HepG2 (cell line): ENCODE measurements around the gene TRAF3. TPM values are rescaled to one million over a fixed set of nuclear protein-coding genes. Genes with fewer than 3 reads are reported as not detected.

Experiments
- ARNTL ChIP-seq: sonication (generic); formaldehyde crosslinking; IDR thresholded peaks from 2 replicates; pipeline ENCODE4 v1.4.0; 2020; ENCODE audit warnings: mild to moderate bottlenecking, missing genetic modification reagents
- ELF1 ChIP-seq: sonication (generic); formaldehyde crosslinking; IDR thresholded peaks from 2 replicates; pipeline ENCODE4 v1.4.0; 2020; ENCODE audit warnings: missing genetic modification reagents
- HBP1 ChIP-seq: IDR thresholded peaks from 2 replicates; pipeline ENCODE4 v1.6.1; 2016; ENCODE audit warnings: low read depth, control low read depth
- HOXA7 ChIP-seq: sonication (generic); formaldehyde crosslinking; IDR thresholded peaks from 2 replicates; pipeline ENCODE4 v1.8.1; 2022; ENCODE audit warnings: mild to moderate bottlenecking, missing genetic modification reagents, moderate library complexity
- KLF11 ChIP-seq: IDR thresholded peaks from 2 replicates; pipeline ENCODE4 v1.6.1; 2016; ENCODE audit warnings: missing compliant biosample characterization
- KLF9 ChIP-seq: IDR thresholded peaks from 2 replicates; pipeline ENCODE4 v1.6.1; 2016; ENCODE audit warnings: low read depth
- MAX ChIP-seq: IDR thresholded peaks from 2 replicates; pipeline ENCODE4 v1.6.1; 2012; ENCODE audit warnings: inconsistent platforms
- MLX ChIP-seq: IDR thresholded peaks from 2 replicates; pipeline ENCODE4 v1.6.1; 2016
- MTF1 ChIP-seq: sonication (generic); formaldehyde crosslinking; IDR thresholded peaks from 2 replicates; pipeline ENCODE4 v1.5.0; 2020; ENCODE audit warnings: missing genetic modification reagents
- MXD3 ChIP-seq: IDR thresholded peaks from 2 replicates; pipeline ENCODE4 v1.6.1; 2016; ENCODE audit warnings: mild to moderate bottlenecking, missing biosample characterization, missing genetic modification reagents
- SNAPC4 ChIP-seq: sonication (generic); formaldehyde crosslinking; IDR thresholded peaks from 2 replicates; pipeline ENCODE4 v1.4.0; 2020; ENCODE audit warnings: mild to moderate bottlenecking, missing genetic modification reagents
- SNAPC5 ChIP-seq: sonication (generic); formaldehyde crosslinking; IDR thresholded peaks from 2 replicates; pipeline ENCODE4 v1.8.1; 2023; ENCODE audit warnings: mild to moderate bottlenecking, missing genetic modification reagents, borderline replicate concordance
- THRA ChIP-seq: sonication (generic); formaldehyde crosslinking; IDR thresholded peaks from 2 replicates; pipeline ENCODE4 v1.4.0; 2020; ENCODE audit warnings: missing genetic modification reagents, borderline replicate concordance
- ZNF101 ChIP-seq: sonication (generic); formaldehyde crosslinking; IDR thresholded peaks from 2 replicates; pipeline ENCODE4 v1.4.0; 2020; ENCODE audit warnings: mild to moderate bottlenecking, low read depth, missing genetic modification reagents, borderline replicate concordance
- ZNF234 ChIP-seq: sonication (generic); formaldehyde crosslinking; conservative IDR thresholded peaks from 2 replicates; pipeline ENCODE4 v1.5.1; 2020; ENCODE audit warnings: mild to moderate bottlenecking, missing genetic modification reagents
- ZNF235 ChIP-seq: sonication (generic); formaldehyde crosslinking; IDR thresholded peaks from 2 replicates; pipeline ENCODE4 v1.8.1; 2023; ENCODE audit warnings: mild to moderate bottlenecking, missing genetic modification reagents, borderline replicate concordance
- ZNF501 ChIP-seq: sonication (generic); formaldehyde crosslinking; IDR thresholded peaks from 2 replicates; pipeline ENCODE4 v1.5.1; 2020; ENCODE audit warnings: mild to moderate bottlenecking, moderate library complexity, missing genetic modification reagents
- ZNF614 ChIP-seq: IDR thresholded peaks from 2 replicates; pipeline ENCODE4 v1.6.1; 2018; ENCODE audit warnings: missing biosample characterization, missing genetic modification reagents, inconsistent platforms, borderline replicate concordance
- ZNF709 ChIP-seq: sonication (generic); formaldehyde crosslinking; IDR thresholded peaks from 2 replicates; pipeline ENCODE4 v1.5.0; 2020; ENCODE audit warnings: mild to moderate bottlenecking, missing genetic modification reagents
- ZNF788 ChIP-seq: sonication (generic); formaldehyde crosslinking; IDR thresholded peaks from 2 replicates; pipeline ENCODE4 v1.5.0; 2020; ENCODE audit warnings: mild to moderate bottlenecking, missing genetic modification reagents, borderline replicate concordance
- polyA plus RNA-seq, 8 experiments: library from polyadenylated mRNA; depleted of rRNA in 3 of 8; stranded (reverse) in 7 of 8; unstranded in 1 of 8; fragments of >200 nt; fragmentation: Illumina TruSeq in 4 of 8; extraction: Trizol in 4 of 8; gene quantifications; 2 replicates each; pipeline versions ENCODE4 v1.2.1 to v1.2.3, GENCODE V29; 2011 to 2016; ENCODE audit warnings: low read depth in 4 of 8, missing spikeins in 1 of 8, mixed read lengths in 1 of 8; ENCODE audit not compliant: insufficient read depth in 1 of 8
- total RNA-seq, 5 experiments: library from RNA; depleted of rRNA; stranded (reverse); fragments of >200 nt; fragmentation: Illumina TruSeq; extraction: Trizol; gene quantifications; 2 replicates each; pipeline ENCODE4 v1.2.3, GENCODE V29; 2016; ENCODE audit warnings: low read depth in 1 of 5

TRAF3 gene
- total and polyA plus RNA-seq, 2 of the 13 experiments (the other 11 are each of a cell fraction or from before 2014, with no cell fraction given) = 6.9 to 12.2 TPM

GRCh38 chr14:102873546-102874061, 96.4 kb downstream of the TRAF3 start (continued):
- no peak for TF ChIP-seq SNAPC4 (CRISPR knock-in tag)
- TF ChIP-seq MXD3 (CRISPR knock-in tag) = no peak
- TF ChIP-seq ELF1 = no peak
- no peak for TF ChIP-seq ZNF234 (CRISPR knock-in tag)
- peak; percentile 77 for TF ChIP-seq MLX
- no peak for TF ChIP-seq KLF11 (CRISPR knock-in tag)
- TF ChIP-seq THRA (CRISPR knock-in tag) = peak; percentile 96
- 0 out of 2 replicates have a peak, but pooled peaks have one; percentile 25 for TF ChIP-seq ZNF614 (CRISPR knock-in tag)
- TF ChIP-seq MTF1 (CRISPR knock-in tag) = no peak
- no peak for TF ChIP-seq HBP1 (CRISPR knock-in tag)
- TF ChIP-seq ZNF709 (CRISPR knock-in tag) = peak; percentile 76; the same call in 1 of the 2 replicates
- TF ChIP-seq ZNF235 (CRISPR knock-in tag) = no peak
- TF ChIP-seq MAX = peak; percentile 61; the same call in 1 of the 2 replicates
- TF ChIP-seq SNAPC5 = no peak
- TF ChIP-seq ARNTL (CRISPR knock-in tag) = peak; percentile 64; the same call in 1 of the 2 replicates
- TF ChIP-seq ZNF501 (CRISPR knock-in tag) = peak; percentile 41; the same call in 1 of the 2 replicates
- no peak for TF ChIP-seq ZNF788 (CRISPR knock-in tag)
- no peak for TF ChIP-seq KLF9 (CRISPR knock-in tag)
- TF ChIP-seq HOXA7 (CRISPR knock-in tag) = no peak
- no peak for TF ChIP-seq ZNF101
